NCI-H1105 treated with DMSO at 0.1 percent for 48 hours (cell line): Measurements from ENCODE around the gene RFPL4A.

ENCODE experiments used
- DNase-seq: peaks from one replicate; lab custom pipeline; 2025; lab: John Stamatoyannopoulos, UW

Gene RFPL4A

DNA sequence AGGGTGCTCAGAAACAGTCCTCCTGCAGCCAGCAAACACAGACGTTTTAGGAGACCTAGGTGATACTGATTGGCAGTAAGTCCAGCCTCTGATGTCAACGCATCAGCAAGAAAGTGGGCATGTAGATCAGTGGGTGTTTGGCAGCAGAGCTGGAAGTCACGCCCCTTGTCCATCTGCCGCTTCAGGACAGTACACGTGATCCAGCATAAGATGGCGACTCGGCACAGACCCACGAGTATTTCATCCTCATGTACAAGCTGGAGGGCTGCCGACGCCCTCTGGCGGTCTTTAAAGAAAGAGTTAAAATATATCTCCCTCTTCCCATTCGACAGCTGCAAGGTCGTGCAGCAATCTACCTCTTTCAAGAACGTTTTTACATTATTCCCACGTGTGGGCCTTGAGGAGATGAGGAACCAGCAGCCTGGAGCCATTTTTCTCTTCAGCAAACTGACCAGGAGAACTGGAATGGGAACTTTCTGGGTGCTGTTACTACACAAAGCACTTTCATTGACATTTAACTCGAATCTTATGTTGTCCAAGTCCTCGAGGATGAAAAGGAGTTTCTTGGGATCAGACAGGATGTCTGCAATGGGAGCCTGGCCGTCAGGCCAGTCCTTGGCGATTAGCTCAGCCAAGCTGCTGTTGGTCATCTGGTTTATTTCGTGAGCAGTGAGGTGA is 50.6 kb downstream of the RFPL4A start:
- peak; percentile 98 for DNase-seq

DNA sequence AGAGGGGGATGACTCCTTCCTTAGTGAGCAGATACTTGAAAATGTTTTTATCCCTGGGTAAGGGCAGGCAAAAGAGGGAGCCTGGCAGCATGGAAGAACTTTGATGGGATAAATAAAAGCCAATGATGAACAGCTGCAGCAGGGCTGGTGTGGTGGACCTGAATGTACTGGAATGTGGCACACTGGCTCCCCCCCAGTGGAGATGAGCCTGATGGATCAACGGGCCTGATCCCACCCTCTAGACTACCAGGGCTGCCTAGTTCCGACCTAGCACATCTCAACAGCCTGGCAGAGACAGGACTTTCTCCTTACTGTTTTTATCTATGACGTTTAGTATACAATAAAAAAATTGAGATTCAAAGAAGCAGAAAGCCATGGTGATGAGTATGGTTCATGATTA is 52.4 kb downstream of the RFPL4A start:
- DNase-seq: no peak

DNA sequence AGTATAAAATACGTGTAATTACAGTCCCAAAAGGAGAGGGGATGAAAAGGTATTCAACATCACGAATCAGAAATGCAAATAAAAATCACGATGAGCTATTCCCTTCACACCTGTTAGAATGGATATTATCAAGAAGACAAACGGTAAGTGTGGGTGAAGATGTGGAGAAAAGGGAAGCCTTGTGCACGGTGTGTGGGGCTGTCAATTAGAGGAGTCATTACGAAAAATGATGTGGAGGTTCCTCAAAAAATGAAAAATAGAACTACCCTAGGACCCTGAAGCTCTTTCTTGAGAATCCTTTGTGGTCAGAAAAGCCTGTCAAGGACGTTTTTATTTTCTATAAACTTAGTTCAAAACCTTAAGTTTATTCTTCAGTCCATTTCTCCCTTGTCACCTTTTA is 53.6 kb downstream of the RFPL4A start:
- DNase-seq: no peak
